H9 (cell line): Measurements from ENCODE around the gene BPIFA1. TPM values are rescaled to one million over a fixed set of nuclear protein-coding genes. Genes with fewer than 3 reads are reported as not detected.

Source experiments
- DNase-seq: peaks from one replicate; pipeline ENCODE4 v3.0.0-alpha.2; 2017
- H2AFZ ChIP-seq: one replicate; pipeline ENCODE4 v1.6.1; 2013; ENCODE audit warnings: mild to moderate bottlenecking, low read length, control low read depth, moderate library complexity
- H2AK5ac ChIP-seq: 2 replicates; pipeline ENCODE4 v1.6.1; 2013; ENCODE audit warnings: low read length, control low read depth, mixed read lengths; ENCODE audit not compliant: insufficient read length
- H2BK120ac ChIP-seq: one replicate; pipeline ENCODE4 v1.6.1; 2013; ENCODE audit warnings: low read depth, mild to moderate bottlenecking, low read length, control low read depth, inconsistent platforms; ENCODE audit not compliant: poor library complexity, severe bottlenecking
- H2BK12ac ChIP-seq: 2 replicates; pipeline ENCODE4 v1.6.1; 2013; ENCODE audit warnings: low read length, control low read depth, mixed read lengths, low read depth; ENCODE audit not compliant: insufficient read length
- H2BK15ac ChIP-seq: 2 replicates; pipeline ENCODE4 v1.6.1; 2013; ENCODE audit warnings: low read depth, low read length, control low read depth
- H2BK20ac ChIP-seq: one replicate; pipeline ENCODE4 v1.6.1; 2013; ENCODE audit warnings: low read depth, mild to moderate bottlenecking, low read length, control low read depth, inconsistent platforms; ENCODE audit not compliant: poor library complexity, severe bottlenecking
- H2BK5ac ChIP-seq: 2 replicates; pipeline ENCODE4 v1.6.1; 2013; ENCODE audit warnings: low read length, control low read depth, mixed read lengths; ENCODE audit not compliant: insufficient read length
- H3K14ac ChIP-seq: 2 replicates; pipeline ENCODE4 v1.6.1; 2013; ENCODE audit warnings: low read length, control low read depth; ENCODE audit not compliant: insufficient read depth
- H3K18ac ChIP-seq: 2 replicates; pipeline ENCODE4 v1.6.1; 2013; ENCODE audit warnings: low read depth, mild to moderate bottlenecking, mixed read lengths, low read length, control low read depth; ENCODE audit not compliant: insufficient read length
- H3K23ac ChIP-seq: 2 replicates; pipeline ENCODE4 v1.6.1; 2013; ENCODE audit warnings: low read length, control low read depth, mixed read lengths, low read depth; ENCODE audit not compliant: insufficient read length
- H3K23me2 ChIP-seq: 2 replicates; pipeline ENCODE4 v1.6.1; 2013; ENCODE audit warnings: low read depth, mild to moderate bottlenecking, mixed read lengths, low read length, control low read depth; ENCODE audit not compliant: insufficient read length, poor library complexity, severe bottlenecking
- H3K27ac ChIP-seq: 2 replicates; pipeline ENCODE4 v1.5.1; 2013; ENCODE audit warnings: low read length, control low read depth, mixed read lengths, low read depth; ENCODE audit not compliant: insufficient read length
- H3K27me3 ChIP-seq: 2 replicates; pipeline ENCODE4 v1.6.1; 2013; ENCODE audit warnings: low read length, control low read depth, inconsistent platforms; ENCODE audit not compliant: insufficient read depth
- H3K4ac ChIP-seq: 2 replicates; pipeline ENCODE4 v1.6.1; 2013; ENCODE audit warnings: low read depth, mild to moderate bottlenecking, control low read depth, inconsistent platforms, low read length, moderate library complexity
- H3K4me1 ChIP-seq: 2 replicates; pipeline ENCODE4 v1.6.1; 2013; ENCODE audit warnings: low read length, control low read depth, inconsistent platforms; ENCODE audit not compliant: insufficient read depth
- H3K4me2 ChIP-seq: 2 replicates; pipeline ENCODE4 v1.6.1; 2013; ENCODE audit warnings: low read length, control low read depth, mixed read lengths; ENCODE audit not compliant: insufficient read length, insufficient read depth
- H3K56ac ChIP-seq: 2 replicates; pipeline ENCODE4 v1.6.1; 2013; ENCODE audit warnings: low read depth, mild to moderate bottlenecking, mixed read lengths, low read length, control low read depth; ENCODE audit not compliant: insufficient read length
- H3K79me1 ChIP-seq: 2 replicates; pipeline ENCODE4 v1.6.1; 2013; ENCODE audit warnings: low read depth, mild to moderate bottlenecking, moderate library complexity, low read length, control low read depth, inconsistent platforms; ENCODE audit not compliant: insufficient read depth, poor library complexity, severe bottlenecking
- H3K79me2 ChIP-seq: 2 replicates; pipeline ENCODE4 v1.6.1; 2013; ENCODE audit warnings: low read length, control low read depth, inconsistent platforms; ENCODE audit not compliant: insufficient read depth
- H3K9ac ChIP-seq: 2 replicates; pipeline ENCODE4 v1.6.1; 2013; ENCODE audit warnings: low read length, control low read depth, mixed read lengths; ENCODE audit not compliant: insufficient read length; ENCODE audit errors: extremely low read depth
- H3K9me3 ChIP-seq: one replicate; pipeline ENCODE4 v1.6.1; 2013; ENCODE audit warnings: low read depth, low read length, inconsistent platforms; ENCODE audit not compliant: control insufficient read depth
- H3T11ph ChIP-seq: one replicate; pipeline ENCODE4 v1.6.1; 2013; ENCODE audit warnings: mild to moderate bottlenecking, low read length, control low read depth, inconsistent platforms
- H4K20me1 ChIP-seq: one replicate; pipeline ENCODE4 v1.6.1; 2013; ENCODE audit not compliant: control insufficient read depth, insufficient read length, insufficient read depth
- H4K5ac ChIP-seq: 2 replicates; pipeline ENCODE4 v1.6.1; 2013; ENCODE audit warnings: low read depth, mild to moderate bottlenecking, mixed read lengths, low read length, control low read depth; ENCODE audit not compliant: insufficient read length
- H4K8ac ChIP-seq: replicated peaks from 2 replicates; pipeline ENCODE4 v1.6.1; 2013; ENCODE audit warnings: low read length, control low read depth, mixed read lengths, low read depth; ENCODE audit not compliant: insufficient read length
- H4K91ac ChIP-seq: 2 replicates; pipeline ENCODE4 v1.6.1; 2013; ENCODE audit warnings: low read depth, mild to moderate bottlenecking, moderate library complexity, mixed read lengths, low read length, control low read depth; ENCODE audit not compliant: insufficient read length
- H3K27ac Mint-ChIP-seq, 3 experiments: 2 replicates in 2 of 3; 3 replicates in 1 of 3; pipeline ENCODE4 v1.8.0; 2020 to 2021; ENCODE audit warnings: mixed read lengths in 3 of 3, mild to moderate bottlenecking in 1 of 3, moderate library complexity in 1 of 3
- H3K27me3 Mint-ChIP-seq: 2 replicates; pipeline ENCODE4 v1.8.0; 2021; ENCODE audit warnings: low read depth, mild to moderate bottlenecking, moderate library complexity, mixed read lengths
- H3K36me3 Mint-ChIP-seq, 3 experiments: 2 replicates in 2 of 3; 3 replicates in 1 of 3; pipeline ENCODE4 v1.8.0; 2020 to 2021; ENCODE audit warnings: low read depth in 3 of 3, mixed read lengths in 3 of 3; ENCODE audit not compliant: insufficient read depth in 1 of 3
- H3K4me1 Mint-ChIP-seq, 2 experiments: 2 replicates each; pipeline ENCODE4 v1.8.0; 2020; ENCODE audit warnings: mixed read lengths in 2 of 2
- H3K4me3 Mint-ChIP-seq, 2 experiments: 2 replicates in 1 of 2; 3 replicates in 1 of 2; pipeline ENCODE4 v1.8.0; 2020 to 2021; ENCODE audit warnings: mild to moderate bottlenecking in 2 of 2, mixed read lengths in 2 of 2, moderate library complexity in 1 of 2
- H3K9me3 Mint-ChIP-seq, 2 experiments: 2 replicates in 1 of 2; 3 replicates in 1 of 2; pipeline ENCODE4 v1.8.0; 2020; ENCODE audit warnings: mild to moderate bottlenecking in 2 of 2, mixed read lengths in 2 of 2, moderate library complexity in 1 of 2
- WGBS: extraction: QIAGEN DNeasy Blood & Tissue Kit; methylation state at CpG from one replicate; pipeline ENCODE4 v1.1.7; 2013; ENCODE audit warnings: missing lambda C conversion rate, low lambda C conversion rate, mixed read lengths; ENCODE audit not compliant: insufficient read length; ENCODE audit errors: extremely low coverage; 5-methylcytosine and 5-hydroxymethylcytosine counted together
- total RNA-seq: library from RNA; stranded (reverse); gene quantifications from 2 replicates; pipeline ENCODE4 v1.2.1, GENCODE V29; 2021
- TF ChIP-seq, protein P1 (sequence below): fragments of 200-600 bp; sonication (generic); conservative IDR thresholded peaks from 3 replicates; pipeline ENCODE4 v1.8.0; 2021; ENCODE audit warnings: antibody characterized with exemption, mild to moderate bottlenecking

BPIFA1 gene
- total RNA-seq, 1 experiment from 2014 or later: not detected

DNA sequence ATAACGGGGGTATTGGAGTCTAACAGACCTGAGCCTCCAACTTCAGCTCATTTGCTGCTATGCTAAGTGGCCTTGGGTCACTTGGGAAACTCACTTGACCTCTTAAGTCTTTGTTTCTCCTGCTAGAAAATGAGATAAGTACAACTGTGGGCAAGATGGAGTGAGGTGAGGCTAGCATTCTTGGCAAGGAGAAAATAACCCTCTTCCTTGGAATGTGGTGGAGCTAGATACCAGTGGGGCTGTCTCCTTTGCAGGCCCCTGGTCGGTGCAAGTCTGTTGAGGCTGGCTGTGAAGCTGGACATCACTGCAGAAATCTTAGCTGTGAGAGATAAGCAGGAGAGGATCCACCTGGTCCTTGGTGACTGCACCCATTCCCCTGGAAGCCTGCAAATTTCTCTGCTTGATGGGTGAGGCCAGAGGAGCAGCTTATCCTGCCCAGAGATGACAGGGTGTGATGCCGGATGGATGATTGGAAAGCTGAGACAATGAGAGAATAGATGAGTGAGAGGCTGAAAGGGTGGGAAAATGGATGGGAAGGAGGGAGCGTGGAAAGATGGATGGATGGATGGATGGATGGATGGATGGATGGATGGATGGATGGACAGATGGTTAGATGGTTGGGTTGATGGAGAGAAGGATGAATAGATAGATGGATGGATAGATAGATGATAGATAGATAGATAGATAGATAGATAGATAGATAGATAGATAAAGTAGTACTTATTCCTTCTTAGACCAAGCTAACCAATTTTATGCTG, 4.4 kb downstream of the BPIFA1 start:
- no peak overlapping the region for H2BK15ac ChIP-seq
- no peaks in the 10 kb centered on the region for H3K27me3 ChIP-seq
- no peak overlapping the region for H3K27ac ChIP-seq
- H4K5ac ChIP-seq: no peak overlapping the region
- no peak overlapping the region for H4K8ac ChIP-seq
- no peak overlapping the region for H2BK5ac ChIP-seq
- H3K4ac ChIP-seq: no peak overlapping the region
- Mint-ChIP-seq H3K27ac (no peak overlapping the region), H3K4me3 (no peak overlapping the region), H3K27me3 (peaks cover 43% of the 10 kb centered on the region), H3K4me1 (no peaks in the 10 kb centered on the region), H3K9me3 (no peaks in the 10 kb centered on the region; a peak in 1 of 5 replicates), H3K36me3 (no peaks in the 10 kb centered on the region)
- H3K14ac ChIP-seq: no peak overlapping the region
- no peaks in the 10 kb centered on the region for H3K79me2 ChIP-seq
- no peaks in the 10 kb centered on the region for H3K9me3 ChIP-seq
- no peak overlapping the region for H3K56ac ChIP-seq
- no peak overlapping the region for H2BK120ac ChIP-seq
- TF ChIP-seq, protein P1, sequence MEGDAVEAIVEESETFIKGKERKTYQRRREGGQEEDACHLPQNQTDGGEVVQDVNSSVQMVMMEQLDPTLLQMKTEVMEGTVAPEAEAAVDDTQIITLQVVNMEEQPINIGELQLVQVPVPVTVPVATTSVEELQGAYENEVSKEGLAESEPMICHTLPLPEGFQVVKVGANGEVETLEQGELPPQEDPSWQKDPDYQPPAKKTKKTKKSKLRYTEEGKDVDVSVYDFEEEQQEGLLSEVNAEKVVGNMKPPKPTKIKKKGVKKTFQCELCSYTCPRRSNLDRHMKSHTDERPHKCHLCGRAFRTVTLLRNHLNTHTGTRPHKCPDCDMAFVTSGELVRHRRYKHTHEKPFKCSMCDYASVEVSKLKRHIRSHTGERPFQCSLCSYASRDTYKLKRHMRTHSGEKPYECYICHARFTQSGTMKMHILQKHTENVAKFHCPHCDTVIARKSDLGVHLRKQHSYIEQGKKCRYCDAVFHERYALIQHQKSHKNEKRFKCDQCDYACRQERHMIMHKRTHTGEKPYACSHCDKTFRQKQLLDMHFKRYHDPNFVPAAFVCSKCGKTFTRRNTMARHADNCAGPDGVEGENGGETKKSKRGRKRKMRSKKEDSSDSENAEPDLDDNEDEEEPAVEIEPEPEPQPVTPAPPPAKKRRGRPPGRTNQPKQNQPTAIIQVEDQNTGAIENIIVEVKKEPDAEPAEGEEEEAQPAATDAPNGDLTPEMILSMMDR: no peak
- H2BK20ac ChIP-seq: no peak overlapping the region
- no peak overlapping the region for H2AK5ac ChIP-seq
- no peak overlapping the region for H3T11ph ChIP-seq
- H2BK12ac ChIP-seq: no peak overlapping the region
- no peak overlapping the region for H2AFZ ChIP-seq
- H3K23me2 ChIP-seq: no peaks in the 10 kb centered on the region
- no peaks in the 10 kb centered on the region for H3K4me1 ChIP-seq
- H4K20me1 ChIP-seq: no peaks in the 10 kb centered on the region
- H3K18ac ChIP-seq: no peak overlapping the region
- no peak overlapping the region for H3K9ac ChIP-seq
- 100% methylated on average over 1 of the region's 4 CpGs for WGBS
- no peaks in the 10 kb centered on the region for H3K79me1 ChIP-seq
- H3K4me2 ChIP-seq: no peak overlapping the region
- H3K23ac ChIP-seq: no peak overlapping the region
- DNase-seq: no peak
- no peak overlapping the region for H4K91ac ChIP-seq
